HepG2 (cell line): ENCODE measurements around the gene RYK. TPM values are rescaled to one million over a fixed set of nuclear protein-coding genes. Genes with fewer than 3 reads are reported as not detected.

Experiments
- AHDC1 ChIP-seq: sonication (generic); formaldehyde crosslinking; IDR thresholded peaks from 2 replicates; pipeline ENCODE4 v1.5.1; 2020; ENCODE audit warnings: mild to moderate bottlenecking, missing genetic modification reagents, borderline replicate concordance
- ATF7 ChIP-seq, 2 experiments: fragments of 450-650 bp in 1 of 2; sonication (generic) in 1 of 2; formaldehyde crosslinking in 1 of 2; IDR thresholded peaks; 2 replicates each; pipeline versions ENCODE4 v1.4.0 to v1.6.1; 2016 to 2020; ENCODE audit warnings: antibody characterized with exemption in 1 of 2, mild to moderate bottlenecking in 1 of 2, missing genetic modification reagents in 1 of 2
- ZFX ChIP-seq: sonication (generic); formaldehyde crosslinking; IDR thresholded peaks from 2 replicates; pipeline ENCODE4 v1.4.0; 2020; ENCODE audit warnings: mild to moderate bottlenecking, low read depth, missing genetic modification reagents, moderate library complexity
- polyA plus RNA-seq, 8 experiments: library from polyadenylated mRNA; depleted of rRNA in 3 of 8; stranded (reverse) in 7 of 8; unstranded in 1 of 8; fragments of >200 nt; fragmentation: Illumina TruSeq in 4 of 8; extraction: Trizol in 4 of 8; gene quantifications; 2 replicates each; pipeline versions ENCODE4 v1.2.1 to v1.2.3, GENCODE V29; 2011 to 2016; ENCODE audit warnings: low read depth in 4 of 8, missing spikeins in 1 of 8, mixed read lengths in 1 of 8; ENCODE audit not compliant: insufficient read depth in 1 of 8
- total RNA-seq, 5 experiments: library from RNA; depleted of rRNA; stranded (reverse); fragments of >200 nt; fragmentation: Illumina TruSeq; extraction: Trizol; gene quantifications; 2 replicates each; pipeline ENCODE4 v1.2.3, GENCODE V29; 2016; ENCODE audit warnings: low read depth in 1 of 5
- TF ChIP-seq, protein P1 (sequence below): sonication (generic); formaldehyde crosslinking; IDR thresholded peaks from 2 replicates; pipeline ENCODE4 v1.8.1; 2023; ENCODE audit warnings: mild to moderate bottlenecking, missing genetic modification reagents
- TF ChIP-seq, protein P2 (sequence below): sonication (generic); formaldehyde crosslinking; IDR thresholded peaks from 2 replicates; pipeline ENCODE4 v1.8.1; 2023; ENCODE audit warnings: missing genetic modification reagents, mild to moderate bottlenecking, borderline replicate concordance

RYK gene
- total and polyA plus RNA-seq, 2 of the 13 experiments (the other 11 are each of a cell fraction or from before 2014, with no cell fraction given), result 35.0 to 66.2 TPM

DNA sequence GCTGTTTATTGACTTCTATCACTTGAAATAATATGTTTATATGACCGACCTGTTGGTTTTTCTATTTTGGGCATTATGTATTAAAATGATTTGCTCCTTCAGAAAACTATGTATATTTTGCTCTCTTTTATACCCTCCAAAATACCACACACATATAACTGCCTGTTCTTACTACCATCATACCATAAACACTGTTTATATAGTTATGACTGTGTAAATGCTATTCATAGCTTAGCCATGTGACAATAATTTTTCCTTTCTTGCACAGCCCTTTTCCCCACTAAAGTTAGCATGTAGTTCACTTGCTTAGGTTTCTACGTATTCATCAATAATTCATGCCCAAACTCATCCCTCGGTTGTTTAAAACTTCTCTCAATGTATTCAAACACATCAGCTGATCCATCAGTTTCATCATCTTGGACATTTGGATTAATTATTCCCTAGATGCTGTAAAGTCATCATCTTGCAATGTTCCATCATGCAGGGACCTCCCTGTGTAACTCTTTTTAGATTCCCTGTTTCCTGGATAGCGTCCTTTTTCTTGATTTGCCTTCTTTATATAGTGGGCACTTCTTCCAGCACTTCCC lies 8.2 kb upstream of the RYK start (continued):
- TF ChIP-seq, protein P1, sequence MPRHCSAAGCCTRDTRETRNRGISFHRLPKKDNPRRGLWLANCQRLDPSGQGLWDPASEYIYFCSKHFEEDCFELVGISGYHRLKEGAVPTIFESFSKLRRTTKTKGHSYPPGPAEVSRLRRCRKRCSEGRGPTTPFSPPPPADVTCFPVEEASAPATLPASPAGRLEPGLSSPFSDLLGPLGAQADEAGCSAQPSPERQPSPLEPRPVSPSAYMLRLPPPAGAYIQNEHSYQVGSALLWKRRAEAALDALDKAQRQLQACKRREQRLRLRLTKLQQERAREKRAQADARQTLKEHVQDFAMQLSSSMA (CRISPR knock-in tag), result no peak
- TF ChIP-seq AHDC1 (CRISPR knock-in tag), result no peak
- no peak for TF ChIP-seq ZFX (CRISPR knock-in tag)
- no peak for TF ChIP-seq ATF7 (IDR thresholded peaks at IDR 0.05)
- no peak for TF ChIP-seq ATF7 (CRISPR knock-in tag; IDR thresholded peaks at IDR 0.05)
- TF ChIP-seq, protein P2, sequence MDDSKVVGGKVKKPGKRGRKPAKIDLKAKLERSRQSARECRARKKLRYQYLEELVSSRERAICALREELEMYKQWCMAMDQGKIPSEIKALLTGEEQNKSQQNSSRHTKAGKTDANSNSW (CRISPR knock-in tag), result no peak
